Astrocyte (in vitro differentiated cells and primary cell): ENCODE measurements around the gene NCR2. TPM values are rescaled to one million over a fixed set of nuclear protein-coding genes. Genes with fewer than 3 reads are reported as not detected.

Source experiments
- DNase-seq: peaks from one replicate; pipeline ENCODE4 v3.0.0-alpha.2; 2010; ENCODE audit warnings: low read depth
- FAIRE-seq: peaks from 2 replicates; lab custom pipeline; 2011; peaks lifted over from hg19 to GRCh38; lab: Jason Lieb, UNC
- H2AFZ ChIP-seq: 2 replicates; pipeline ENCODE4 v1.6.0; 2012; ENCODE audit warnings: low read depth, low read length, inconsistent platforms
- H3K27ac ChIP-seq: 2 replicates; pipeline ENCODE4 v1.5.1; 2011; ENCODE audit warnings: low read depth, low read length, inconsistent platforms
- H3K27me3 ChIP-seq: 2 replicates; pipeline ENCODE4 v1.6.0; 2011; ENCODE audit warnings: low read length, inconsistent platforms; ENCODE audit not compliant: insufficient read depth
- H3K36me3 ChIP-seq: 2 replicates; pipeline ENCODE4 v1.5.1; 2011; ENCODE audit warnings: low read length, inconsistent platforms; ENCODE audit not compliant: insufficient read depth
- H3K4me1 ChIP-seq: 2 replicates; pipeline ENCODE4 v1.5.1; 2011; ENCODE audit warnings: low read length, inconsistent platforms; ENCODE audit not compliant: insufficient read depth
- H3K4me2 ChIP-seq: 2 replicates; pipeline ENCODE4 v1.6.0; 2012; ENCODE audit warnings: low read length, inconsistent platforms
- H3K4me3 ChIP-seq: 2 replicates; pipeline ENCODE4 v1.5.1; 2011; ENCODE audit warnings: low read depth, mild to moderate bottlenecking, low read length, inconsistent platforms; ENCODE audit not compliant: insufficient read depth
- H3K79me2 ChIP-seq: 2 replicates; pipeline ENCODE4 v1.6.0; 2012; ENCODE audit warnings: mild to moderate bottlenecking, low read length, inconsistent platforms; ENCODE audit not compliant: insufficient read depth
- H3K9ac ChIP-seq: 2 replicates; pipeline ENCODE4 v1.6.0; 2012; ENCODE audit warnings: mild to moderate bottlenecking, low read length, inconsistent platforms
- H3K9me3 ChIP-seq: 2 replicates; pipeline ENCODE4 v1.5.1; 2012; ENCODE audit warnings: low read depth, mild to moderate bottlenecking, low read length, inconsistent platforms; ENCODE audit not compliant: insufficient read depth
- H4K20me1 ChIP-seq: 2 replicates; pipeline ENCODE4 v1.6.0; 2012; ENCODE audit warnings: low read length, inconsistent platforms; ENCODE audit not compliant: insufficient read depth
- H3K27ac Mint-ChIP-seq: one replicate; pipeline ENCODE4 v1.8.0; 2021; ENCODE audit warnings: mild to moderate bottlenecking, mixed read lengths; ENCODE audit not compliant: unreplicated experiment
- H3K27me3 Mint-ChIP-seq: one replicate; pipeline ENCODE4 v1.8.0; 2021; ENCODE audit warnings: low read depth, mixed read lengths; ENCODE audit not compliant: unreplicated experiment
- H3K36me3 Mint-ChIP-seq: one replicate; pipeline ENCODE4 v1.8.0; 2021; ENCODE audit warnings: low read depth, mixed read lengths; ENCODE audit not compliant: unreplicated experiment
- H3K4me1 Mint-ChIP-seq: one replicate; pipeline ENCODE4 v1.8.0; 2021; ENCODE audit warnings: low read depth, mixed read lengths; ENCODE audit not compliant: unreplicated experiment
- H3K4me3 Mint-ChIP-seq: one replicate; pipeline ENCODE4 v1.8.0; 2021; ENCODE audit warnings: mild to moderate bottlenecking, moderate library complexity, mixed read lengths; ENCODE audit not compliant: unreplicated experiment
- H3K9me3 Mint-ChIP-seq: one replicate; pipeline ENCODE4 v1.8.0; 2021; ENCODE audit warnings: mild to moderate bottlenecking, mixed read lengths; ENCODE audit not compliant: unreplicated experiment
- EZH2 ChIP-seq: IDR thresholded peaks from 2 replicates; pipeline ENCODE4 v1.6.1; 2012; ENCODE audit warnings: mild to moderate bottlenecking, low read length, inconsistent platforms; ENCODE audit not compliant: insufficient read depth
- total RNA-seq: library from RNA; stranded (reverse); gene quantifications from 2 replicates; pipeline ENCODE4 v1.2.1, GENCODE V29; 2021
- TF ChIP-seq, protein P1 (sequence below): IDR thresholded peaks from 2 replicates; pipeline ENCODE4 v1.5.1; 2011; ENCODE audit warnings: low read depth, mild to moderate bottlenecking, inconsistent platforms, low read length, moderate library complexity; ENCODE audit not compliant: insufficient read depth

Gene NCR2
- total RNA-seq, 1 donor from 2014 or later = not detected

DNA sequence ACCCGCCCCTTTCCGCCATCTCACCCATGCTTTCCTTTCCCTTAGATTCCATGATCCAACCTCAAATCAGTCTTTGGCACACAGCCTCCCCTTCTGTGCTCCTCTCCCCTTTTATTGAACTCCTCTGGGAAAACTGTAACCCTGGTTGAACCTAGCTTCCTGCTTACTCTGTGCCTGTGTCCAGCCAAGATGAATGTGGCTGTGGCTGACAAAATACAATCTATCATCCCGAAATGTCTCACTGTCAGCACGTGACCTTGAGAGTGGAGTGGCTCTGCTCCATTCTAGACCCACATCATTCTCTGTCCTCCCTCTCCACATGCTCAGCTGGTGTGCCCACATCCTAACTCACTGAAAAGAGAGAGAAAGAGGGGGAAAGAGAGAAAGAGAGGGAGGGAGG is 11.0 kb downstream of the NCR2 start:
- Mint-ChIP-seq H3K4me3 (no peak overlapping the region), H3K36me3 (no peaks in the 10 kb centered on the region), H3K9me3 (peaks cover 13% of the 10 kb centered on the region), H3K27me3 (peaks cover 79% of the 10 kb centered on the region), H3K27ac (no peak overlapping the region), H3K4me1 (peaks cover 2% of the 10 kb centered on the region)
- no peak for DNase-seq
- H3K79me2 ChIP-seq = no peaks in the 10 kb centered on the region
- no peak overlapping the region for H3K4me3 ChIP-seq
- no peaks in the 10 kb centered on the region for H3K4me1 ChIP-seq
- no peak overlapping the region for H3K9ac ChIP-seq
- H4K20me1 ChIP-seq = no peaks in the 10 kb centered on the region
- H3K27me3 ChIP-seq = peaks cover 14% of the 10 kb centered on the region
- H3K9me3 ChIP-seq = peaks cover 4% of the 10 kb centered on the region
- no peaks in the 10 kb centered on the region for H3K36me3 ChIP-seq
- FAIRE-seq = no peak
- H3K4me2 ChIP-seq = no peak overlapping the region
- no peak overlapping the region for H2AFZ ChIP-seq
- no peak overlapping the region for H3K27ac ChIP-seq
- no peak for TF ChIP-seq EZH2
- TF ChIP-seq, protein P1, sequence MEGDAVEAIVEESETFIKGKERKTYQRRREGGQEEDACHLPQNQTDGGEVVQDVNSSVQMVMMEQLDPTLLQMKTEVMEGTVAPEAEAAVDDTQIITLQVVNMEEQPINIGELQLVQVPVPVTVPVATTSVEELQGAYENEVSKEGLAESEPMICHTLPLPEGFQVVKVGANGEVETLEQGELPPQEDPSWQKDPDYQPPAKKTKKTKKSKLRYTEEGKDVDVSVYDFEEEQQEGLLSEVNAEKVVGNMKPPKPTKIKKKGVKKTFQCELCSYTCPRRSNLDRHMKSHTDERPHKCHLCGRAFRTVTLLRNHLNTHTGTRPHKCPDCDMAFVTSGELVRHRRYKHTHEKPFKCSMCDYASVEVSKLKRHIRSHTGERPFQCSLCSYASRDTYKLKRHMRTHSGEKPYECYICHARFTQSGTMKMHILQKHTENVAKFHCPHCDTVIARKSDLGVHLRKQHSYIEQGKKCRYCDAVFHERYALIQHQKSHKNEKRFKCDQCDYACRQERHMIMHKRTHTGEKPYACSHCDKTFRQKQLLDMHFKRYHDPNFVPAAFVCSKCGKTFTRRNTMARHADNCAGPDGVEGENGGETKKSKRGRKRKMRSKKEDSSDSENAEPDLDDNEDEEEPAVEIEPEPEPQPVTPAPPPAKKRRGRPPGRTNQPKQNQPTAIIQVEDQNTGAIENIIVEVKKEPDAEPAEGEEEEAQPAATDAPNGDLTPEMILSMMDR = no peak

- Mint-ChIP-seq H3K4me3 (no peak overlapping the region), H3K27me3 (peaks cover 77% of the 10 kb centered on the region), H3K4me1 (peaks cover 5% of the 10 kb centered on the region), H3K9me3 (peaks cover 13% of the 10 kb centered on the region), H3K27ac (no peak overlapping the region), H3K36me3 (no peaks in the 10 kb centered on the region)
- no peaks in the 10 kb centered on the region for H3K36me3 ChIP-seq
- H3K27ac ChIP-seq = no peak overlapping the region
- no peak overlapping the region for H3K9ac ChIP-seq
- peaks cover 4% of the 10 kb centered on the region for H3K9me3 ChIP-seq
- H2AFZ ChIP-seq = no peak overlapping the region
- H3K79me2 ChIP-seq = no peaks in the 10 kb centered on the region
- no peaks in the 10 kb centered on the region for H3K4me1 ChIP-seq
- no peak for DNase-seq
- TF ChIP-seq, protein P1 = no peak
- TF ChIP-seq EZH2 = no peak
- FAIRE-seq = no peak
- no peak overlapping the region for H3K4me3 ChIP-seq
- peaks cover 17% of the 10 kb centered on the region for H3K27me3 ChIP-seq
- no peak overlapping the region for H3K4me2 ChIP-seq
- H4K20me1 ChIP-seq = no peaks in the 10 kb centered on the region
Observed at GRCh38 chr6:41347378-41348050, 12.1 kb downstream of the NCR2 start.

GRCh38 chr6:41348934-41349333 is 13.5 kb downstream of the NCR2 start:
- H3K79me2 ChIP-seq = no peaks in the 10 kb centered on the region
- Mint-ChIP-seq H3K27ac (no peak overlapping the region), H3K27me3 (peaks cover 74% of the 10 kb centered on the region), H3K9me3 (peaks cover 13% of the 10 kb centered on the region), H3K4me1 (peaks cover 7% of the 10 kb centered on the region), H3K4me3 (no peak overlapping the region), H3K36me3 (no peaks in the 10 kb centered on the region)
- H3K9ac ChIP-seq = no peak overlapping the region
- H3K27me3 ChIP-seq = peaks cover 18% of the 10 kb centered on the region
- no peak overlapping the region for H3K27ac ChIP-seq
- no peak overlapping the region for H3K4me3 ChIP-seq
- H3K36me3 ChIP-seq = no peaks in the 10 kb centered on the region
- peaks cover 4% of the 10 kb centered on the region for H3K9me3 ChIP-seq
- no peaks in the 10 kb centered on the region for H3K4me1 ChIP-seq
- H2AFZ ChIP-seq = no peak overlapping the region
- FAIRE-seq = no peak
- no peak for DNase-seq
- TF ChIP-seq EZH2 = no peak
- TF ChIP-seq, protein P1 = no peak
- H4K20me1 ChIP-seq = no peaks in the 10 kb centered on the region
- H3K4me2 ChIP-seq = no peak overlapping the region
